Mucosa of rectum (tissue), 2 donors: ENCODE measurements around the gene ST8SIA5.

Experiments used
- H3K27ac ChIP-seq, 2 donors: one replicate each; pipeline ENCODE4 v1.7.0; 2013; ENCODE audit warnings: inconsistent platforms in 2 of 2, low read depth in 2 of 2, low read length in 2 of 2
- H3K27me3 ChIP-seq, 2 donors: one replicate each; pipeline ENCODE4 v1.7.0; 2013; ENCODE audit warnings: low read length in 2 of 2; ENCODE audit not compliant: control insufficient read depth in 2 of 2, insufficient read depth in 2 of 2
- H3K36me3 ChIP-seq, 2 donors: one replicate each; pipeline ENCODE4 v1.7.0; 2013; ENCODE audit warnings: low read length in 2 of 2; ENCODE audit not compliant: control insufficient read depth in 2 of 2, insufficient read depth in 2 of 2
- H3K4me1 ChIP-seq, 2 donors: one replicate each; pipeline ENCODE4 v1.7.0; 2013; ENCODE audit warnings: low read length in 2 of 2, mild to moderate bottlenecking in 1 of 2; ENCODE audit not compliant: control insufficient read depth in 2 of 2, insufficient read depth in 2 of 2
- H3K4me3 ChIP-seq, 2 donors: one replicate each; pipeline ENCODE4 v1.7.0; 2013; ENCODE audit warnings: low read length in 2 of 2
- H3K9ac ChIP-seq, 2 donors: one replicate each; pipeline ENCODE4 v1.7.0; 2013; ENCODE audit warnings: low read length in 2 of 2, low read depth in 1 of 2, mild to moderate bottlenecking in 1 of 2
- H3K9me3 ChIP-seq, 2 donors: one replicate each; pipeline ENCODE4 v1.7.0; 2013; ENCODE audit warnings: low read length in 2 of 2; ENCODE audit not compliant: control insufficient read depth in 2 of 2
- donor health status: healthy.
- donor health status: Normal muscosa, but diverticular disease.

Gene ST8SIA5

DNA sequence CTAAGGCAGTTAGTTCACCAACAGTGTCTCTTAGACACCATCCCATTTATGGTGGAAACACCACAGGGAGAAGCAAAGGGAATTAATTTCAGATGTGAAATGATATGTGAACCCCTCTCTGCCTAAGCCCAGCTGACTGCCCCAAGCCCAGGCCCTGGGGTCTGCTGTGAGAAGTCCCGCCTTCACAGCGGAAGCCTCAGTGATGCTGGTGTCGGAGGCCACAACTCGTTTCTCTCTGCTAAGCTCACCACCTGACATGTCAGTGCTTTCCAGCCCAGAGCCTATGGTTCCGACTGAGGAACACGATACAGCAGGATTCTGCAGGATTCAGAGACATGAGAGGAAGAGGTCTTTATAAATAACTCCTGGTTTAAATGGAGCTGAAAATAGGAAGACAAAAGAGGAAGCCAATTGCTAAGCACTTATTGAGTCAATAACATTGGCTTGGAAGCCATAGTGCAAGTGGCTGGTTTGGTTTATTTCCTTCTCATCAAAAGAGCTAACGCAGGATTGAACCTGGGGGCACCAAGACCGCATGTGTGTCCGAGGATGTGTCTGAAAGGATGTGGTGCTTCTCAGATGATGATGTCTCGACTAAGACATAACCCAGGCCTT lies 78.0 kb downstream of the ST8SIA5 start:
- H3K27me3 ChIP-seq, result no peaks in the 10 kb centered on the region
- no peak overlapping the region for H3K9ac ChIP-seq
- H3K4me3 ChIP-seq, result no peak overlapping the region
- H3K9me3 ChIP-seq, result no peaks in the 10 kb centered on the region
- H3K4me1 ChIP-seq, result no peaks in the 10 kb centered on the region
- H3K27ac ChIP-seq, result no peak overlapping the region
- no peaks in the 10 kb centered on the region for H3K36me3 ChIP-seq

DNA sequence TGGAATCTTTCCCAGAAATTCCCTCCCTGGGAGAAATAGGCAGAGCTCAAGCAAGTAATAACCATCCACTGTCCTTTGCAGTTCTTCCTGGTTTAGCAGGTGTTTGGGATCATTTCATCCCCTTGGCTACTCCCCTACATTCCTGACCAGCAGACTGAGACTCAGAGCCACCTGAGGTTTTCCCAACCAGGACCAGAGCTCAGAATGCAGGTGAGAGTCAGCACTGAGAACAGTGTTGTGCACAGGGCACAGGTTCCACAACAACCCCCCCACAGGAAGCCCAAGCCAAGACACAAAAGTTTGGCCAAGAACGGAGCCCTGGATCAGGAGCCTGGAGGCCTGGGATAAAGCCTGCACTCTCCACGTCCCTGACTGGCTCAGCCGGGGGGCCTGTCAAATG lies 78.8 kb downstream of the ST8SIA5 start:
- Histone ChIP-seq H3K27ac (no peak overlapping the region), H3K36me3 (no peaks in the 10 kb centered on the region), H3K4me1 (no peaks in the 10 kb centered on the region), H3K4me3 (no peak overlapping the region), H3K9me3 (no peaks in the 10 kb centered on the region), H3K27me3 (no peaks in the 10 kb centered on the region), H3K9ac (no peak overlapping the region)

DNA sequence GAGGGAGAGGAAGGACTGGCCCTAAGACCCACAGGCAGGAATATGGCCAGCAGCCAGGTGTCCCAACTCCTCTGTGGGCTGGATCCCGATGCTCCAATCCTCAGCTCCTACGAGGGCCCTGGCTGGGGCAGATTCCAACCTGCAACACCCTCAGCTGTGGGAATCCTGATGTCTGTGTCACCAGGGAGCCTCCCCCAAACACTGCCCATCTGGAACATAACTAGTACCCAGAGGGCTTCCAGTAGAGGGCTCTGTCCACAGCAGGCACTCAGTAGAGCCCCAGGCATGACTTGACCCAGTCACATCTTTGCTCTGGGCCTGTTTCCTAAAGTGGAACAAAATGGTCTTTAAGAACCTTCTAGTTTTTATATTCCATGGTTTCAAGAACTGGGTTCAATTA lies 79.2 kb downstream of the ST8SIA5 start:
- Histone ChIP-seq H3K4me3 (no peak overlapping the region), H3K4me1 (no peaks in the 10 kb centered on the region), H3K27ac (no peak overlapping the region), H3K27me3 (no peaks in the 10 kb centered on the region), H3K36me3 (no peaks in the 10 kb centered on the region), H3K9ac (no peak overlapping the region), H3K9me3 (no peaks in the 10 kb centered on the region)

DNA sequence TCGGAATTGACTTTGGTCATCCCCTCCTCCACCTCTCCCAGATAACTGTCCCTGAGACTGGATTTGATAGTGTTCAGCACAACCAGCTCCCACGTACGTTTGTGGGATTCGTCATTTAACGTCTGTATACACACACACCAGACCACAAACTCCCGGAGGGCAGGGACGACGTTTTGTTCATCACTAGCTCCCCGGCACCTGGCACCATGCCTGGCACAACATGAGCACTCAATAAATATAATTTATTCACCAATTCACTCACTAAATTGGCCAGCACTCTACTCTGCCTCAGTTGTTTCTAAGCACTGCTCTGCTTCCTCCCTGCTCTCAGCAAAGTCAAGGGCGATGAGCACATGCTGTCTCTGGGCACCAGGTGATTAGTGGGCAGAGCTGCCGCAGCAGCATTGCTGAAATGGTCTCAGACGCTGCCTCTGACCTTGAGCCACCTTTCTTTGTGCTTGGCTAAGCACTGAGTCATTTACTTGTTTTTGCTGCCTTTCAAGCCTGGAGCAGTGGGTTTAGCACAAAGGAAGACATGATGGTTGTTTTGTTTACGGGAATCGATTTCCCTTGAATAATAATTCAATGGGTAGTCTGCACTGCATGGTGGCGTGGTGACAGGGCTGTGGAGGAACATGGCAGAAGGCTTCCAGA lies 80.5 kb downstream of the ST8SIA5 start:
- H3K4me3 ChIP-seq, result no peak overlapping the region
- H3K36me3 ChIP-seq, result no peaks in the 10 kb centered on the region

DNA sequence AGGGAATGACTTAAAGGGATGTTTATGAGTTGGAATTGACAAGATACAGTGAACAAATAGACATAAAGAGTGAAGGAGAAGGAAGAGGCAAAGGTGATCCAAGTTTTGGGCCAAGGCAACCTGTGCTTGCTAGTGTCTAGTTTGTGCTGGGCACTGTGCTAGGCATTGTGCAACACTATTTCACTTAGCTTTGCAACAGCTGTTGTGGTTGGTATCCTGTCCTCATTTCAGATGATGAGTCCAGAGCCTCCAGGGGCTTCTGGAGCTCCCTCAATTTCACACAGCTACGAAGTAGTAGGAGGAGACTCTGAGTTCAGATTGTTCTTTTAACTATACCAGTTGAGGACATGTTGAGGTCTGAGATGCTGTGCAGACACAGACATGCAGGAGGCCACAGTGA lies 81.7 kb downstream of the ST8SIA5 start:
- Histone ChIP-seq H3K9me3 (no peaks in the 10 kb centered on the region), H3K27ac (no peak overlapping the region), H3K36me3 (no peaks in the 10 kb centered on the region), H3K9ac (no peak overlapping the region), H3K27me3 (no peaks in the 10 kb centered on the region), H3K4me1 (no peaks in the 10 kb centered on the region), H3K4me3 (no peak overlapping the region)

More for the DNA sequence above, 80.5 kb downstream of the ST8SIA5 start:
- Histone ChIP-seq H3K9ac (no peak overlapping the region), H3K27ac (no peak overlapping the region), H3K27me3 (no peaks in the 10 kb centered on the region), H3K4me1 (no peaks in the 10 kb centered on the region), H3K9me3 (no peaks in the 10 kb centered on the region)

DNA sequence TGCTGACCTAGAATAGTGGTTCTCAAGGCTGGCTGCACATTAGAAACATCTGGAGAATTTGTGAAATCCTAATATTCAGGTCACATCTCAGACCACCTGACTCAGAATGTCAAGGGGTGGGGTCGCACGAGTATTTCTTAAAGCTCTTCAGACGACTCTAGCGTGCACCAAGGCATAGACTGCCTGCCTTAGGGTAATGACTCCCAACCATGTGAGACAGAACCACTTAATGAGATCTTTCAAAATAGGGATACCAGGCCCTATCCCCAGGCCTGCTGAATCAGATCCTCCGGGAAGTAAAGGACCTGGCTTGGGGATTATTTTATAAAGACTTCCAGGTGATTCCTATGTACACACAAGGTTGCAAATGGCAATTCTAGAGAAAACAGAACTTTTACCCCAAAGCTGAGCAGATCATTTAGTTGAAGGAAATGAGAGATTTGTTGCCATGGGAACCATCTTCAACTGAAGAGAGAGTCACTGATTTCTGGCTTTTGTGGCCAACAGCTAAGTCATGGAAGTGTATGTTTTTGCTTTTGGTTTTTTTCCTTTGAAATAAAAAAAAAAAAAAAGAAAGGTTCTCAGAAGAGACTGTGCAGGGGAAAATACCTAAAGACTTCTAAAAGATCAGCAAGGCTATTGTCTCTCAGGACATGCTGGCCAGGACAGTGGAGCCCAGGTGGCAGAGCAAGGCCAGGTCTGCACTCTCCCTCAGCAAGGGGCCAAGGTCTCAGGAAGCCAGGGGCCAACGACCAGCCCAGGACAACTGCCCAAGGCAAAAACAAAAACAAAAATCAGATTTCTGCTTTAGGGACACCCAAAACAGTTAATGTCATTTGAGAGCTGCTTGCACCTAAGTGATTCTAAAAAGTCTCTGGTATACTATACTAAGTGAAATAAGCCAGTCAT lies 84.5 kb downstream of the ST8SIA5 start:
- H3K27me3 ChIP-seq, result no peaks in the 10 kb centered on the region
- H3K4me1 ChIP-seq, result no peaks in the 10 kb centered on the region
- no peaks in the 10 kb centered on the region for H3K36me3 ChIP-seq
- H3K4me3 ChIP-seq, result no peak overlapping the region
- H3K9me3 ChIP-seq, result no peaks in the 10 kb centered on the region
- H3K27ac ChIP-seq, result no peak overlapping the region
- H3K9ac ChIP-seq, result no peak overlapping the region

DNA sequence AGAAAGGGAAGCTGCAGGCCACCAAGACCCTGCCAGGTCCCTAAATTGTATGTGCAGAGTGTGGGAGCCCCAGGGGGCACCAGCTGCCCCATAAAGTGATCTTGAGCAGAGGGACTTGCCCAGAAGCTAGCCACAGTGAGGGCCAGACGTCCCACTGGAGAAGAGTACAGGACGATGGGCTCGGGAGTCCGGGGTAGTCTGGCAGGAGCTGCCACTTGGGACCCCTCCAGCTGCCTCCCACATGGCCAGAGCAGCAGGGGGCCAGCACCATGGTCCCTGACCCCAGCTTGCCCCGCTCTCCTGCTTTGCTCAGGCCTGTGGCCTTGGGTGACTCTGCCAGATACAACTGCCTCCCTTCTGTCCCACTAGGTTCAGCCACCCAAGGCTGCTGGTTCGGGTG lies 88.2 kb downstream of the ST8SIA5 start:
- no peak overlapping the region for H3K4me3 ChIP-seq
- H3K27ac ChIP-seq, result no peak overlapping the region
- no peak overlapping the region for H3K9ac ChIP-seq
- no peaks in the 10 kb centered on the region for H3K36me3 ChIP-seq
- no peaks in the 10 kb centered on the region for H3K27me3 ChIP-seq
- no peaks in the 10 kb centered on the region for H3K4me1 ChIP-seq
- H3K9me3 ChIP-seq, result no peaks in the 10 kb centered on the region

DNA sequence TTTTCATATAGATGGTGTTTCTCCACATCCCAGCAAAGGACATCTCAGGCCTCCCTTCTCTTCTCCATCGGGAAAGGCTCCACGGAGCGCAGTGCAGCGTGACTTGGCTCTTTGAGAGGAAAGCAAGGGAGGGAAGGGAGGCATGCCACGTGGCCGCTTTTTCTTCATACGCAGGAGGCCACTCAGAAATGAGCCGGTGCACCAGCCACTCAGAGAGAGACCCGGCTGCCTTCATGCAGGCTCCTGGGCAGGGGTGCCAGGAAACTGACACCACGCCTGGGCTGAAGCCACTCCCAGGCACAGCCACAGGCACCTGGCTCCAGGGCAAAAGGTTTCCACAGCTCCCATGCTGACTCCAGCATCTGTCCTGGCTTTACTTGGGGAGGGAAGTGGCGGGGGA lies 88.7 kb downstream of the ST8SIA5 start:
- H3K4me1 ChIP-seq, result no peaks in the 10 kb centered on the region
- H3K9ac ChIP-seq, result no peak overlapping the region
- H3K27me3 ChIP-seq, result no peaks in the 10 kb centered on the region
- no peak overlapping the region for H3K27ac ChIP-seq
- no peak overlapping the region for H3K4me3 ChIP-seq
- H3K36me3 ChIP-seq, result no peaks in the 10 kb centered on the region
- no peaks in the 10 kb centered on the region for H3K9me3 ChIP-seq

DNA sequence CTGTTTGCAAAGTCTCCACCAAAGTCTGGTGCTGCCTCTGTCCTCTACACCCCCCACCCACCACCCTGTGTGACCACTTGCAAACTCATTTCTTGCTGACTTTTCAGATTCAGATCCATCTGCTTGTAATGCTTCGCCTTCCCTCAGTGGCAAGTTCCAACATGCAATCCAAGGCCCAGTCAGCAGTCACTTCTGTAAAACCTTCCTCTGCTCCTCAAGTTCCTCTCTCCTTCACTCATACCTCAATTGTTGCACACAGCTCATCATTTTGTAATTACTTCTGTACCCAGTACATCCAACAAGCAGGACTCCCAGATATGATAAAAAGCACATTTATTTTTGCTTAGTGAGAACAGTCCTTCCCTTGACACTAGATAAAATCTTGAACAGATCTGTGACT lies 93.3 kb downstream of the ST8SIA5 start:
- Histone ChIP-seq H3K27me3 (no peaks in the 10 kb centered on the region), H3K36me3 (no peaks in the 10 kb centered on the region), H3K4me3 (no peak overlapping the region), H3K9ac (no peak overlapping the region), H3K27ac (no peak overlapping the region), H3K4me1 (no peaks in the 10 kb centered on the region), H3K9me3 (no peaks in the 10 kb centered on the region)
